Activated B cell treated with CpG ODN at 0.5 μM for 24 hours (primary cell): ENCODE results near the gene CHMP6. TPM values are rescaled to one million over a fixed set of nuclear protein-coding genes. Genes with fewer than 3 reads are reported as not detected.
"Not testable (repeated sequence)": the region's sequence is repeated elsewhere in the genome, so short reads cannot be mapped to it uniquely, and the experiment has no call there.

Source experiments
- ATAC-seq: fragments of 200-7000 bp; cut with Tn5 transposase; one replicate; pipeline ENCODE4 v1.10.0; 2021; ENCODE audit warnings: low read depth, mild to moderate bottlenecking, moderate library complexity
- CTCF ChIA-PET: fragments of 350-600 bp; sonication (Branson Sonifier 250); formaldehyde crosslinking; loops from one replicate; lab custom pipeline; 2021; ENCODE audit warnings: antibody characterized with exemption; lab: Charles Lee
- POLR2A ChIA-PET: fragments of 350-600 bp; sonication (Branson Sonifier 250); formaldehyde crosslinking; loops from one replicate; lab custom pipeline; 2021; ENCODE audit warnings: antibody characterized with exemption; lab: Charles Lee
- DNase-seq: peaks from one replicate; pipeline ENCODE4 v3.0.0; 2022
- H3K27ac Mint-ChIP-seq: one replicate; pipeline ENCODE4 v1.8.0; 2020; ENCODE audit warnings: mixed read lengths
- H3K27me3 Mint-ChIP-seq: one replicate; pipeline ENCODE4 v1.8.0; 2021; ENCODE audit warnings: mixed read lengths
- H3K36me3 Mint-ChIP-seq: one replicate; pipeline ENCODE4 v1.8.0; 2021; ENCODE audit warnings: low read depth, mixed read lengths
- H3K4me1 Mint-ChIP-seq: one replicate; pipeline ENCODE4 v1.8.0; 2021; ENCODE audit warnings: mixed read lengths
- H3K4me3 Mint-ChIP-seq: one replicate; pipeline ENCODE4 v1.8.0; 2020; ENCODE audit warnings: mild to moderate bottlenecking, mixed read lengths
- H3K9me3 Mint-ChIP-seq: one replicate; pipeline ENCODE4 v1.8.0; 2020; ENCODE audit warnings: mixed read lengths
- CTCF ChIP-seq: fragments of 200-600 bp; IDR thresholded peaks from one replicate; pipeline ENCODE4 v1.8.0; 2022; ENCODE audit warnings: antibody characterized with exemption, mild to moderate bottlenecking
- intact Hi-C: fragments of 100-400 bp; cut with micrococcal nuclease; formaldehyde crosslinking; loops from one replicate; pipeline ENCODE4 v1.15.1; 2024
- total RNA-seq: library from RNA; stranded (reverse); gene quantifications from 2 replicates; pipeline ENCODE4 v1.2.3, GENCODE V29; 2022

Gene CHMP6
- total RNA-seq, 1 donor from 2014 or later = 36.6 TPM

GRCh38 chr17:81012574-81013447 lies 21.2 kb downstream of the CHMP6 start:
- no peak for TF ChIP-seq CTCF
- no peaks in the 10 kb centered on the region for H3K27me3 Mint-ChIP-seq
- no peak overlapping the region for H3K27ac Mint-ChIP-seq
- POLR2A ChIA-PET = no interaction called here
- peaks cover 3% of the 10 kb centered on the region for H3K4me1 Mint-ChIP-seq
- no peak for ATAC-seq
- peaks cover 8% of the 10 kb centered on the region for H3K9me3 Mint-ChIP-seq
- CTCF ChIA-PET = interaction anchor here (0.7 to 1.0 kb wide), 2 partner anchors 11 kb away, joined by 3 to 5 read pairs; no protein-coding TSS in a partner anchor
- peaks cover 3% of the 10 kb centered on the region for H3K36me3 Mint-ChIP-seq
- no peak overlapping the region for H3K4me3 Mint-ChIP-seq
- intact Hi-C loops = no loop called here
- no peak for DNase-seq

- DNase-seq (no peak), ATAC-seq (no peak)
- Mint-ChIP-seq H3K27ac (no peak overlapping the region), H3K27me3 (no peaks in the 10 kb centered on the region), H3K9me3 (peaks cover 8% of the 10 kb centered on the region), H3K4me1 (peaks cover 11% of the 10 kb centered on the region), H3K36me3 (peaks cover 3% of the 10 kb centered on the region), H3K4me3 (no peak overlapping the region)
- no peak for TF ChIP-seq CTCF
- ChIA-PET POLR2A (no interaction called here), CTCF (interaction anchor here (0.7 kb wide), 1 partner anchor 10 kb away, joined by 3 read pairs; no protein-coding TSS in a partner anchor)
- intact Hi-C loops = no loop called here
Measured at GRCh38 chr17:81013642-81014041, 22.0 kb downstream of the CHMP6 start.

GRCh38 chr17:81015136-81015535 lies 23.5 kb downstream of the CHMP6 start:
- ChIA-PET POLR2A (no interaction called here), CTCF (interaction anchor here (1.3 kb wide), 1 partner anchor 9 kb away, joined by 4 read pairs; no protein-coding TSS in a partner anchor)
- peaks cover 14% of the 10 kb centered on the region for H3K4me1 Mint-ChIP-seq
- H3K9me3 Mint-ChIP-seq = peaks cover 8% of the 10 kb centered on the region
- TF ChIP-seq CTCF = no peak
- peaks cover 3% of the 10 kb centered on the region for H3K36me3 Mint-ChIP-seq
- no peak for DNase-seq
- ATAC-seq = no peak
- no peaks in the 10 kb centered on the region for H3K27me3 Mint-ChIP-seq
- intact Hi-C loops = no loop called here
- no peak overlapping the region for H3K4me3 Mint-ChIP-seq
- no peak overlapping the region for H3K27ac Mint-ChIP-seq

- intact Hi-C loops = no loop called here
- H3K36me3 Mint-ChIP-seq = no peaks in the 10 kb centered on the region
- TF ChIP-seq CTCF = no peak
- peaks cover 14% of the 10 kb centered on the region for H3K4me1 Mint-ChIP-seq
- ChIA-PET CTCF (no interaction called here), POLR2A (no interaction called here)
- H3K9me3 Mint-ChIP-seq = peaks cover 3% of the 10 kb centered on the region
- ATAC-seq (no peak), DNase-seq (no peak)
- no peaks in the 10 kb centered on the region for H3K27me3 Mint-ChIP-seq
- H3K4me3 Mint-ChIP-seq = no peak overlapping the region
- no peak overlapping the region for H3K27ac Mint-ChIP-seq
Measured at GRCh38 chr17:81016575-81016974, 24.9 kb downstream of the CHMP6 start.

- CTCF ChIA-PET = interaction anchor here (1.3 kb wide), 1 partner anchor 25 kb away, joined by 4 read pairs; no protein-coding TSS in a partner anchor
- intact Hi-C loops, H3K36me3 Mint-ChIP-seq, H3K27me3 Mint-ChIP-seq, H3K4me3 Mint-ChIP-seq, DNase-seq, H3K9me3 Mint-ChIP-seq, ATAC-seq, POLR2A ChIA-PET, H3K27ac Mint-ChIP-seq: not testable (repeated sequence)
- peaks cover 14% of the 10 kb centered on the region for H3K4me1 Mint-ChIP-seq
Measured at GRCh38 chr17:81017330-81017729, 25.7 kb downstream of the CHMP6 start.
